ENCODE results near the gene NBPF6.
"Not testable (repeated sequence)": the region's sequence is repeated elsewhere in the genome, so short reads cannot be mapped to it uniquely, and the experiment has no call there.

DNA sequence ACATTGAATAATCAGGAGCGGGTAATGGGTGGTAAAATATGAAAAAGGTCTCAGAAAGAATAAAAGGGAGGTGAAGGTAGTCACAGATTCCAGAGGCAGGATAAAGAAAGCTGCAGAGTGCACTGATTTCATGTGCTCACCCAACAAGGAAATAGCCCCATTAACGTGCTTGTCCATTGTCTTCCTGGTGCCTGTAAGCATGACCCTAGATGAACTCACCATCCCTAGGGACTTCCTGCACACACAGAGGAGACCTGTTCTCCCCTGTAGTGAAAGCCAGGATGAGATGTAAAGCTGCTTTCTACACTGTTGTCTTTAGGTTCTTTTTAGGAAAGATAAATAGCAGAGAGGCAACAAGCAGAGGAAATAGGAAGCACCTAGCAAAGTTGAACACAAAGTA lies 4.4 kb downstream of the NBPF6 start:
- TF ChIP-seq, protein P1, sequence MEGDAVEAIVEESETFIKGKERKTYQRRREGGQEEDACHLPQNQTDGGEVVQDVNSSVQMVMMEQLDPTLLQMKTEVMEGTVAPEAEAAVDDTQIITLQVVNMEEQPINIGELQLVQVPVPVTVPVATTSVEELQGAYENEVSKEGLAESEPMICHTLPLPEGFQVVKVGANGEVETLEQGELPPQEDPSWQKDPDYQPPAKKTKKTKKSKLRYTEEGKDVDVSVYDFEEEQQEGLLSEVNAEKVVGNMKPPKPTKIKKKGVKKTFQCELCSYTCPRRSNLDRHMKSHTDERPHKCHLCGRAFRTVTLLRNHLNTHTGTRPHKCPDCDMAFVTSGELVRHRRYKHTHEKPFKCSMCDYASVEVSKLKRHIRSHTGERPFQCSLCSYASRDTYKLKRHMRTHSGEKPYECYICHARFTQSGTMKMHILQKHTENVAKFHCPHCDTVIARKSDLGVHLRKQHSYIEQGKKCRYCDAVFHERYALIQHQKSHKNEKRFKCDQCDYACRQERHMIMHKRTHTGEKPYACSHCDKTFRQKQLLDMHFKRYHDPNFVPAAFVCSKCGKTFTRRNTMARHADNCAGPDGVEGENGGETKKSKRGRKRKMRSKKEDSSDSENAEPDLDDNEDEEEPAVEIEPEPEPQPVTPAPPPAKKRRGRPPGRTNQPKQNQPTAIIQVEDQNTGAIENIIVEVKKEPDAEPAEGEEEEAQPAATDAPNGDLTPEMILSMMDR (IDR thresholded peaks at IDR 0.05) = not testable (repeated sequence)
- not testable (repeated sequence) for TF ChIP-seq POLR2A, EP300 (IDR thresholded peaks at IDR 0.05)
